ENCODE results near the gene GRIN2D. TPM values are rescaled to one million over a fixed set of nuclear protein-coding genes. Genes with fewer than 3 reads are reported as not detected.

The GRIN2D gene
- total RNA-seq, 1 donor from 2014 or later, result 0.25 TPM

DNA sequence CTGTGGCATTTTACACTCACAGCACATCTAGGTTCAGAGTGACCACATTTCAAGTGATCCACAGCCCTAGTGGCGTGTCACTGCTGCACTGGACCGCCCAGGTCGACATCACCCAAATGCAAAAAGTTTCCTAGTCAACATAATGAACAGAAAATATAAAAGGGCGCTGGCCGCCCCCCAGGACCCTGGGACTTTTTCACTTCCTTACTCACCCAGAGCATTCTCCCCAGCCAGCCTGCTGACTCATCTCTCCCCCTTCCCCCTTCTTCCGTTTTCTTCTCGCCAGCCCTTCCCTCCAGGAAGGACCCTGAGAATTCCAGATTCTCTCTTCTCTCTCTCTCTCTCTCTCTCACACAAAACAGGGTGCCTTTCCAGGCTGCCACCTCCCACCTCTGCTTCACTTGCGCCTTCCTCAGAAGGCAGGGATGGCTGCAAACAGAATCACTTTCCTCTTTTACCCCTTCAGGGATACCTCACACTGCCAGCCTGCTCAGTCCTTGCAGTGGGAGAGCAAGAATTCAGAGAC, 31.3 kb downstream of the GRIN2D start:
- intact Hi-C loops (cut with micrococcal nuclease), result no loop called here

DNA sequence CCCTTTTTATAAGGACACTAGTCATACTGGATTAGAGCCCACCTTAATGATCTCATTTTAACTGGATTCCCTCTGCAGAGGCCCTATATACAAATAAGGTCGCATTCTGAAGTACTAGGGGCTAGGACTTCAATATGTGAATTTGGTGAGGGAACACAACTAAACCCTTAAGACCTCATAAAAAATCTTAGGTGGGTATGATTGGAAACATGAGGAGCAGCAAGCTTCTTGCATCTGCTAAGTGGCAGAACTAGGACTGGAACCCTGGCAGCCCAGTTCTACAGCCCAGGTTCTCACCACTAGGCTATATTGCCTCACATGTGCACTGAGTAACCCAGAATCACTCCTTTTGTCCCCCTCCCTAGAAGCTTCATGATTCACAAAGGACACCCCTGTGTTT, 35.2 kb downstream of the GRIN2D start:
- intact Hi-C loops (cut with micrococcal nuclease), result no loop called here

DNA sequence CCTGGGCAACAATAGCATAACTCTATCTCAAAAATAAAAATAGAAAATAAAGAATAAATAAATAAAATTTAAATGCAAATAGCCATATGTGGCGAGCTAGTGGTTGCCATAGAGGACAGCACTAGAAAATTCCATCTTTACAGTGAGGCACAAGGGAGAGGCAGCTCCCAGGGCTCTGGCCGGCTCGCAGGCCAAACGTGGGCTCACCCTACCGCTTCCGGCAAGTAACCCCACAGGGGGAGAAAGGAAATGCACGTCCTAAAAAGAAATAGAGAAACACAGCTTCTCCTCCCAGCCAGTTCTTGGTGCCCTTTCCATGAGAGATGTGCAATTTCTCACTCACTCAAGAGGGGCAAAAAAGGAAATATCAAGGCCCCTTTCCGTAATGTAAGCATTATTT, 39.9 kb downstream of the GRIN2D start:
- intact Hi-C loops (cut with micrococcal nuclease), result no loop called here

DNA sequence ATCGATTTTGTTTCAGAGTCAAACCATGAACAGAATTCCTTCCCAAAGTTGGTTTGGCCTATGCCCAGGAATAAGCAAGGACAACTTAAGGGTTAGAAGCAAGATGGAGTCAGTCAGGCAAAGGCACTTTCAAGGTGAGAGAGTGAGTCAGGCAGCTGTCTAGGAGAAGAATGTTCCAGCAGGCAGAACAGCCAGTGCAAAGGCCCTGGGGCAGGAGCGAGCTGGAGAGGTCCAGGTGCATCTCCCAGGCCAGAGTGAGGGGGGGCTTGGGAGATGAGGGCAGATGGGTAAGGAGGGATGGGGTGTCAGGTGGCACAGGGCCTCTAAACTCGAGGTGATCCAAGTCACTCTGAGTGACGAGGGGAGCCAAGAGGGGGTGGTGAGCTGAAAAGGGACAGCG, 43.1 kb downstream of the GRIN2D start:
- intact Hi-C loops (cut with micrococcal nuclease), result no loop called here

DNA sequence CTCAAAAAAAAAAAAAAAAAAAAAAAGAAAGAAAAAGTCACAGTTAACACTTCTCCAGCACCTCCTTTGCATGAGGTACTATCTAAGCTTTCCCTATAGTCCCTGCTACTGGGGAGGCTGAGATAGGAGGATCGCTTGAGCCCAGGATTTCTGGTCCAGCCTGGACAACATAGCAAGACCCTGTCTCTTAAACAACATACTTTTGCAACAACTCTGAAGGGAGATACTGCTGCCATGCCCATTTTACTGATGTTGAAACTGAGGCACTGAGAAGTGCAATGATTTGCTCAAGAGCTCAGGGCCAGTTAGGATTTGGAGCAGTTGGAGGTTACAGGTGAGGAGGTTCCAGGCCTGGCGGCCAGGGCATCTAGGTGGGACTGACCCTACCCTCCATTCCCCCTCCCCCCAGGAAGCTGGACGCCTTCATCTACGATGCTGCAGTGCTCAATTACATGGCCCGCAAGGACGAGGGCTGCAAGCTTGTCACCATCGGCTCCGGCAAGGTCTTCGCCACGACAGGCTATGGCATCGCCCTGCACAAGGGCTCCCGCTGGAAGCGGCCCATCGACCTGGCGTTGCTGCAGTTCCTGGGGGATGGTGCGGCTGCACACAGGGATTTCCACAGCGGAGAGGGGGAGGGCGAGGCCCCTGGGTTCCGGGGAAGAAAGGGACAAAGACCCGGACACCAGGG, 48.0 kb downstream of the GRIN2D start:
- intact Hi-C loops (cut with micrococcal nuclease), result no loop called here

DNA sequence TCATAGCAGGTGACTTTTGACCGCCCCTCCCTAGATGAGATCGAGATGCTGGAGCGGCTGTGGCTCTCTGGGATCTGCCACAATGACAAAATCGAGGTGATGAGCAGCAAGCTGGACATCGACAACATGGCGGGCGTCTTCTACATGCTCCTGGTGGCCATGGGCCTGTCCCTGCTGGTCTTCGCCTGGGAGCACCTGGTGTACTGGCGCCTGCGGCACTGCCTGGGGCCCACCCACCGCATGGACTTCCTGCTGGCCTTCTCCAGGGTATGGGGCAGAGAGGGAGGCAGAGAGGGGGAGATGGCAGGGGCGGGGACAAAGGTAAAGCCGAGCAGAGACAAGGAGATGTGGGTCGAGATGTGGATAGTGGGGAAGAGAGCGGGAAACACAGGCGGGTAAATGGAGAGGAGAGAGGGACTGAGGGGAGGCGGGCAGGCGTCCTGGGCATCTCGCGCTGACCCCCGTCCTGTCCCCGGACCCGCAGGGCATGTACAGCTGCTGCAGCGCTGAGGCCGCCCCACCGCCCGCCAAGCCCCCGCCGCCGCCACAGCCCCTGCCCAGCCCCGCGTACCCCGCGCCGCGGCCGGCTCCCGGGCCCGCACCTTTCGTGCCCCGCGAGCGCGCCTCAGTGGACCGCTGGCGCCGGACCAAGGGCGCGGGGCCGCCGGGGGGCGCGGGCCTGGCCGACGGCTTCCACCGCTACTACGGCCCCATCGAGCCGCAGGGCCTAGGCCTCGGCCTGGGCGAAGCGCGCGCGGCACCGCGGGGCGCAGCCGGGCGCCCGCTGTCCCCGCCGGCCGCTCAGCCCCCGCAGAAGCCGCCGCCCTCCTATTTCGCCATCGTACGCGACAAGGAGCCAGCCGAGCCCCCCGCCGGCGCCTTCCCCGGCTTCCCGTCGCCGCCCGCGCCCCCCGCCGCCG, 48.9 kb downstream of the GRIN2D start:
- intact Hi-C loops (cut with micrococcal nuclease), result no loop called here

DNA sequence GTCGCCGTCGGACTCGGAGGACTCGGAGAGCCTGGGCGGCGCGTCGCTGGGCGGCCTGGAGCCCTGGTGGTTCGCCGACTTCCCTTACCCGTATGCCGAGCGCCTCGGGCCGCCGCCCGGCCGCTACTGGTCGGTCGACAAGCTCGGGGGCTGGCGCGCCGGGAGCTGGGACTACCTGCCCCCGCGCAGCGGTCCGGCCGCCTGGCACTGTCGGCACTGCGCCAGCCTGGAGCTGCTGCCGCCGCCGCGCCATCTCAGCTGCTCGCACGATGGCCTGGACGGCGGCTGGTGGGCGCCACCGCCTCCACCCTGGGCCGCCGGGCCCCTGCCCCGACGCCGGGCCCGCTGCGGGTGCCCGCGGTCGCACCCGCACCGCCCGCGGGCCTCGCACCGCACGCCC, 49.8 kb downstream of the GRIN2D start:
- intact Hi-C loops (cut with micrococcal nuclease), result no loop called here

Other genes starting within 250 kb of the GRIN2D start
- 99.4 and 107 TPM in 2 replicates for gene LIG1, start 223.3 kb upstream of the GRIN2D start, total RNA-seq
- gene ZSWIM9, start 223.0 kb upstream of the GRIN2D start, total RNA-seq, result 7.7 and 10.8 TPM in 2 replicates
- 185 and 191 TPM in 2 replicates for gene CARD8, start 137.8 kb upstream of the GRIN2D start, total RNA-seq
- gene ZNF114, start 123.6 kb upstream of the GRIN2D start, total RNA-seq, result 0.15 TPM in 1 of 2 replicates, not detected in the other
- gene EMP3, start 68.1 kb upstream of the GRIN2D start, total RNA-seq, result 449 and 464 TPM in 2 replicates
- gene TMEM143, start 29.7 kb upstream of the GRIN2D start, total RNA-seq, result 13.6 and 14.7 TPM in 2 replicates
- not detected in 2 replicates for gene SYNGR4, start 29.3 kb upstream of the GRIN2D start, total RNA-seq
- 72.6 and 74.0 TPM in 2 replicates for gene KDELR1, start 2.1 kb upstream of the GRIN2D start, total RNA-seq
- gene GRWD1, start 52.3 kb downstream of the GRIN2D start, total RNA-seq, result 45.8 and 52.1 TPM in 2 replicates
- 1.5 and 1.8 TPM in 2 replicates for gene KCNJ14, start 61.9 kb downstream of the GRIN2D start, total RNA-seq
- 48.1 and 49.0 TPM in 2 replicates for gene CYTH2, start 75.7 kb downstream of the GRIN2D start, total RNA-seq
- 4.5 and 5.0 TPM in 2 replicates for gene LMTK3, start 118.2 kb downstream of the GRIN2D start, total RNA-seq
- 0.29 and 0.32 TPM in 2 replicates for gene SULT2B1, start 158.5 kb downstream of the GRIN2D start, total RNA-seq
- gene SPACA4, start 213.1 kb downstream of the GRIN2D start, total RNA-seq, result not detected in 2 replicates
- gene FAM83E, start 221.4 kb downstream of the GRIN2D start, total RNA-seq, result 2.8 and 3.1 TPM in 2 replicates
- 1,358 and 1,391 TPM in 2 replicates for gene RPL18, start 225.5 kb downstream of the GRIN2D start, total RNA-seq
- 32.7 and 41.5 TPM in 2 replicates for gene SPHK2, start 225.8 kb downstream of the GRIN2D start, total RNA-seq
- gene DBP, start 243.7 kb downstream of the GRIN2D start, total RNA-seq, result 6.4 and 8.0 TPM in 2 replicates

All from T-helper 1 cell treated with Interleukin-12 subunit alpha and Interleukin-12 subunit beta and Interleukin-4 antibody, amounts not matched to agents 30 ng/mL and 1 ng/mL, for 36 hours (primary cell).